Activated naive CD4-positive, alpha-beta T cell treated with anti-CD3 and anti-CD28 coated beads for 36 hours (primary cell): Measurements from ENCODE around the gene RADIL. TPM values are rescaled to one million over a fixed set of nuclear protein-coding genes. Genes with fewer than 3 reads are reported as not detected.

ENCODE experiments used
- CTCF ChIA-PET: fragments of 350-600 bp; sonication (Branson Sonifier 250); formaldehyde crosslinking; loops from one replicate; lab custom pipeline; 2021; ENCODE audit warnings: antibody characterized with exemption; lab: Charles Lee
- DNase-seq: peaks from one replicate; pipeline ENCODE4 v3.0.0-alpha.2; 2020
- H3K27ac Mint-ChIP-seq: one replicate; pipeline ENCODE4 v1.8.0; 2021; ENCODE audit warnings: mild to moderate bottlenecking, mixed read lengths
- H3K27me3 Mint-ChIP-seq: one replicate; pipeline ENCODE4 v1.8.0; 2021; ENCODE audit warnings: low read depth, mixed read lengths
- H3K36me3 Mint-ChIP-seq: one replicate; pipeline ENCODE4 v1.8.0; 2021; ENCODE audit warnings: low read depth, mixed read lengths
- H3K4me1 Mint-ChIP-seq: one replicate; pipeline ENCODE4 v1.8.0; 2021; ENCODE audit warnings: low read depth, mixed read lengths
- H3K4me3 Mint-ChIP-seq: one replicate; pipeline ENCODE4 v1.8.0; 2021; ENCODE audit warnings: mild to moderate bottlenecking, moderate library complexity, mixed read lengths
- H3K9me3 Mint-ChIP-seq: one replicate; pipeline ENCODE4 v1.8.0; 2021; ENCODE audit warnings: mixed read lengths
- intact Hi-C: fragments of 100-400 bp; cut with micrococcal nuclease; formaldehyde crosslinking; loops from one replicate; pipeline ENCODE4 v1.15.1; 2023
- total RNA-seq, 2 experiments: library from RNA; stranded (reverse); gene quantifications; one replicate each; pipeline ENCODE4 v1.2.3, GENCODE V29; 2021

The RADIL gene
- total RNA-seq, 2 experiments from 2014 or later: 0.42 to 0.55 TPM

DNA sequence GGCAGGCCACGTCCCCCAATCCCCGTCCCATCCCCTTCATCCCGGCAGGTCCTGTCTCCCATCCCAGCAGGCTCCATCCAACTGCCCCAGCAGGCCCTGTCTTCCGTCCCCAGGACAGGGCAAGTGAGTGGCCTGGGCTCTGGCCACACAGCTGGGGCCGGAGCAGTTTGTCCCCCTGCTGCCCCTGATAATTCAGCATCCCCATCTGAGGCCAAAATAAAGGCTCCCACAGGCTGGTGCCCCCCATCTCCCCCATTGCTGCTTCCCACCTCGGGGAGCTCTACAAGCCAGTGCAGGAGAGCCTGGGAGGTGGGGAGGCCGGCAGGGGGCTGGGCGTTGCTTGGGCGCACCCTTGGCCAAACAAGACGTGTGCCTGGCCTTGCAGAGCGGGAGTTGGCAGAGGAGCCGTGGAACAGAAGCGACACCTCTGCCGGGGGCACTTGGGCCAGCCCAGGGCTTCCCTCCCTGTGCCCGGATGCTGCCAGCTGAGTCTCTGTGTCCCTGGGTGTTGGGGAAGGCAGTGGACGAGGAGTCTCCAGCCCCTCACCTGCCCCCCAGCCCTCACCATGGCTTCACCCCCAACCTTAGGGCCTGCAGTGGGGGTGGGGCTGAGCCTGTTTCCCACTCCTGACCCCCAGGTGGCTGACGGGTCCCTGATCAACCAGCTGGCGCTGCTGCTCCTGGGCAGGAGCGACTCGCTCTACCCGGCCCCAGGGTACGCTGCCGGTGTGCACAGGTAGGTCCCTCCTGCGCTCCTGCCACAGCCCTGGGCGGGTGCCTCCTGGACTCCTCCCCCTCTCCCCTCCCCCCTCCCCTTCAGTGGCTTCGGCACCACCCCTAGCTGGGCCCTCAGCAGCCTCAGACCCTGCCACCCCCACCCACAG lies 94.1 kb downstream of the RADIL start:
- intact Hi-C loops: loop anchor here (10.0 kb wide), 1 partner anchor 185 kb away; no protein-coding TSS in a partner anchor
- Mint-ChIP-seq H3K27ac (no peak overlapping the region), H3K4me1 (peaks cover 3% of the 10 kb centered on the region), H3K9me3 (no peaks in the 10 kb centered on the region), H3K4me3 (no peak overlapping the region), H3K36me3 (peaks cover 10% of the 10 kb centered on the region), H3K27me3 (no peaks in the 10 kb centered on the region)
- CTCF ChIA-PET: interaction anchor here (0.9 kb wide), 1 partner anchor 9 kb away, joined by 3 read pairs; no protein-coding TSS in a partner anchor
- DNase-seq: no peak

GRCh38 chr7:4788627-4789189 lies 94.8 kb downstream of the RADIL start:
- CTCF ChIA-PET: no interaction called here

DNA sequence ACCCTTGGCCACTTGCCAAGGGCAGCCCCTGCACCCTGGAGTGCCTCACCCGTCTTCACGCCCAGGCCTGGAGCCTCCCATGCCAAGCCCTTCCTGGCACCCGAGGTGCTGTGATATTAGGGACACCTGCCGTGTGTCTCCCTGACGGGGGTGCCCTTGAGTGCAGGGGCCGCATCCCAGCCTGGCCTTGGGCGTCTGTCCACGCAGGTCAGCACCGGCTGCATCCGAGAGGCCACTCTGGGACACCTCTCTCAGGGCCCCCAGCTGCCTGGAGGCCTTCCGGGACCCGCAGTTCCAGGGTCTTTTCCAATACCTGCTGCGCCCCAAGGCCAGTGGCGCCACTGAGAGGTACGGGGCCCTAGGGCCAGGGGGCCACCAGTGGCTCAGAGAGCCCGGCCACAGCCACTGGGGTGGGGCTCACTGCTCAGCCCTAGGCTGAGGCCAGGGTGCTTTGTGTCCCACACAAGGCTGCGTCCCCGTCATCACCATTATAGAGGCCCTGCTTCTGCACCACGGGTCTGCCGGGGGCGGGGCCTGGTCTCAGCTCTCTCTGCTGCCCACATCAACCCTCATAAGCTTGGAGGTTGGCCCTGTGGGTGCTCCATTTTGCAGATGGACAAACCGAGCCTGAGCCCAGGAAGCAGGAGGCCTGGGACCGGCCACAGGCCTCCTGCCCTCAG lies 95.4 kb downstream of the RADIL start:
- intact Hi-C loops: no loop called here
- H3K36me3 Mint-ChIP-seq: peaks cover 10% of the 10 kb centered on the region
- H3K27ac Mint-ChIP-seq: no peak overlapping the region
- DNase-seq: no peak
- H3K9me3 Mint-ChIP-seq: no peaks in the 10 kb centered on the region
- no peak overlapping the region for H3K4me3 Mint-ChIP-seq
- no peaks in the 10 kb centered on the region for H3K27me3 Mint-ChIP-seq
- CTCF ChIA-PET: no interaction called here
- peaks cover 3% of the 10 kb centered on the region for H3K4me1 Mint-ChIP-seq

More at GRCh38 chr7:4788627-4789189, 94.8 kb downstream of the RADIL start:
- no peak for DNase-seq
- intact Hi-C loops: no loop called here
- no peak overlapping the region for H3K27ac Mint-ChIP-seq
- H3K27me3 Mint-ChIP-seq: no peaks in the 10 kb centered on the region
- H3K4me3 Mint-ChIP-seq: no peak overlapping the region
- H3K4me1 Mint-ChIP-seq: peaks cover 3% of the 10 kb centered on the region
- H3K36me3 Mint-ChIP-seq: peaks cover 10% of the 10 kb centered on the region
- no peaks in the 10 kb centered on the region for H3K9me3 Mint-ChIP-seq

GRCh38 chr7:4787541-4787940 lies 96.0 kb downstream of the RADIL start:
- H3K36me3 Mint-ChIP-seq: peaks cover 10% of the 10 kb centered on the region

DNA sequence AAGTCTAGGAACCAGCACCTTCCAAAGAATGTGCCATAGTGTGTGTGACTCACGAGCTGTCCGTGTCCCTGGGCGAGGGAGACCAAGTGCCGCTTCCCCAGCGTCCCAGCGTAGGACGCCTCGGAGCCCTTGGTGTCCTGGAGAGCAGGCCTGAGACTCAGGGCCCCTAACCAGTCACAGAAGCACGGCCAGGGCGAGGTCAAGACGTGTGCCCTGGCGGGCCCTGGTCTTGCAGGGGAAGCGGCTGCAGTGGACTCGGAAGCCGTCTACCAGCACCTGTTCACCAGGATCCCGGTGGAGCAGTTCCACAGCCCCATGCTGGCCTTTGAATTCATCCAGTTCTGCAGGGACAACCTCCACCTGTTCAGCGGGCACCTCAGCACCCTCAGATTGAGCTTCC lies 97.5 kb downstream of the RADIL start:
- H3K36me3 Mint-ChIP-seq: peaks cover 7% of the 10 kb centered on the region
- intact Hi-C loops: no loop called here
- CTCF ChIA-PET: no interaction called here

More at GRCh38 chr7:4787541-4787940, 96.0 kb downstream of the RADIL start:
- intact Hi-C loops: no loop called here
- CTCF ChIA-PET: no interaction called here
- no peak for DNase-seq
- no peak overlapping the region for H3K4me3 Mint-ChIP-seq
- H3K27ac Mint-ChIP-seq: no peak overlapping the region
- no peaks in the 10 kb centered on the region for H3K9me3 Mint-ChIP-seq
- peaks cover 3% of the 10 kb centered on the region for H3K4me1 Mint-ChIP-seq
- H3K27me3 Mint-ChIP-seq: no peaks in the 10 kb centered on the region

DNA sequence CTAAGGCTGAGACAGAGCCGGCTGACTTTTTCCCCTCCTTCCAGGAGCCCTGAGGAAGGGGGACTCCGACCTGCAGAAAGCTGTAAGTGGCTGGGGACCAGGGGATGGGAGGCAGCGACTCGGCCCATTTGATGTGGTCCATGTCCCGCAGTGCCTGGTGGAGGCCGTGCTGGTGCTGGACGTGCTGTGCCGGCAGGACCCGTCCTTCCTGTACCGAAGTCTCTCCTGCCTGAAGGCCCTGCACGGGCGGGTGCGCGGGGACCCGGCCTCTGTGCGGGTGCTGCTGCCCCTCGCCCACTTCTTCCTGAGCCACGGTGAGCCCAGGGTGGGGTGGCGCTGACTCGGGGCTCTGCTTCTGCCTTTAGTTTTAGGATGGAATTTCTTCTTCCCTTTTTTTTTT lies 98.1 kb downstream of the RADIL start:
- CTCF ChIA-PET: no interaction called here
- no peaks in the 10 kb centered on the region for H3K27me3 Mint-ChIP-seq
- no peak overlapping the region for H3K27ac Mint-ChIP-seq
- intact Hi-C loops: no loop called here
- peaks cover 6% of the 10 kb centered on the region for H3K36me3 Mint-ChIP-seq
- no peak for DNase-seq
- H3K4me3 Mint-ChIP-seq: no peak overlapping the region
- no peaks in the 10 kb centered on the region for H3K4me1 Mint-ChIP-seq
- no peaks in the 10 kb centered on the region for H3K9me3 Mint-ChIP-seq

More for the DNA sequence above, 97.5 kb downstream of the RADIL start:
- no peak for DNase-seq
- H3K4me1 Mint-ChIP-seq: no peaks in the 10 kb centered on the region
- H3K27me3 Mint-ChIP-seq: no peaks in the 10 kb centered on the region
- H3K9me3 Mint-ChIP-seq: no peaks in the 10 kb centered on the region
- no peak overlapping the region for H3K27ac Mint-ChIP-seq
- no peak overlapping the region for H3K4me3 Mint-ChIP-seq

- no peak overlapping the region for H3K4me3 Mint-ChIP-seq
- no peaks in the 10 kb centered on the region for H3K9me3 Mint-ChIP-seq
- peaks cover 2% of the 10 kb centered on the region for H3K36me3 Mint-ChIP-seq
- no peak for DNase-seq
- no peaks in the 10 kb centered on the region for H3K4me1 Mint-ChIP-seq
- no peaks in the 10 kb centered on the region for H3K27me3 Mint-ChIP-seq
- CTCF ChIA-PET: no interaction called here
- H3K27ac Mint-ChIP-seq: no peak overlapping the region
- intact Hi-C loops: no loop called here
Observed at GRCh38 chr7:4784799-4785198, 98.7 kb downstream of the RADIL start.

DNA sequence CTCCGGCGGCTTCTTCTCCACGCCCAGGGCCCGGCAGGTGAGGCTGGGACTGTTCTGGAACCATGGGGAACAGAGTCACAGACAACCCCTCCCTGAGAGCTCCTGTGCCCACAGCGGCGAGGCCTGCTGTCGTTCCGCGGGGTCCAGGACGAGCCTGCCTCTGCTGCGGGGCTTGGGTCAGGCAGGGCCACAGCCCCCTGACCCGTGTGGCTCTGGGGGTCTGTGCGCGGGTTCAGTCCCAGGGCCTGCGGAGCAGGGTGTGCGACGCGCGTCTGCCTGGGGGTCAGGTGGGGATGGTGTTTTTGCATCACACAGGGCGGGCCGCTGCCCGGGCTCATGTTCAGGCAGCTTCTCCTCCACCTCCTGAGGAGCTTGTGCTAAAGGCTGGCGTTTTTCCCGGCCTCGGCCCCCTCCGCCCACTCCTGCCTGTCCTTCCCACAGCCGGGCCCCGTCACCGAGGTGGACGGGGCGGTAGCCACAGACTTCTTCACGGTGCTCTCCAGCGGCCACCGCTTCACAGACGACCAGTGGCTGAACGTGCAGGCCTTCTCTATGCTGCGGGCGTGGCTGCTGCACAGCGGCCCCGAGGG lies 99.7 kb downstream of the RADIL start:
- H3K27ac Mint-ChIP-seq: no peak overlapping the region
- H3K4me1 Mint-ChIP-seq: no peaks in the 10 kb centered on the region
- no peak overlapping the region for H3K4me3 Mint-ChIP-seq
- H3K9me3 Mint-ChIP-seq: no peaks in the 10 kb centered on the region
- intact Hi-C loops: no loop called here
- H3K36me3 Mint-ChIP-seq: peaks cover 2% of the 10 kb centered on the region
- no peaks in the 10 kb centered on the region for H3K27me3 Mint-ChIP-seq
- no peak for DNase-seq
- CTCF ChIA-PET: no interaction called here

DNA sequence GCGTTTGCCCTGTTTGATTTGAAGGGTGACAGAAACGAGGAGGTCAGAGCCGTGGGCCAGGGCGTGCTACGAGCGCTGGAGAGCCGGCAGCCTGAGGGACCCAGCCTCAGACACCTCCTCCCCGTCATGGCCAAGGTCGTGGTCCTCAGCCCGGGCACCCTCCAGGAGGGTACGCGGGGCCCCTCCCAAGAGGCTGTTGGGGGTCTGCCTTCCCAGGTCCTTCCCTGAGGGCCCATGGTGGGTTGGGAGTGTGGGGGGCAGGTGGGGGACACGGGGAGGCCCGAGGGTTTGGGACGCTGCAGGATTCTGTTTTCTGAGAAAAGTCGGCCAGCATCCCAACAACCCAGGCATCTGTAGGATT lies 100.2 kb downstream of the RADIL start:
- intact Hi-C loops: no loop called here
- peaks cover 3% of the 10 kb centered on the region for H3K4me1 Mint-ChIP-seq
- no peak overlapping the region for H3K27ac Mint-ChIP-seq
- no peak for DNase-seq
- CTCF ChIA-PET: no interaction called here
- peaks cover 2% of the 10 kb centered on the region for H3K36me3 Mint-ChIP-seq
- no peaks in the 10 kb centered on the region for H3K9me3 Mint-ChIP-seq
- no peak overlapping the region for H3K4me3 Mint-ChIP-seq
- H3K27me3 Mint-ChIP-seq: no peaks in the 10 kb centered on the region

DNA sequence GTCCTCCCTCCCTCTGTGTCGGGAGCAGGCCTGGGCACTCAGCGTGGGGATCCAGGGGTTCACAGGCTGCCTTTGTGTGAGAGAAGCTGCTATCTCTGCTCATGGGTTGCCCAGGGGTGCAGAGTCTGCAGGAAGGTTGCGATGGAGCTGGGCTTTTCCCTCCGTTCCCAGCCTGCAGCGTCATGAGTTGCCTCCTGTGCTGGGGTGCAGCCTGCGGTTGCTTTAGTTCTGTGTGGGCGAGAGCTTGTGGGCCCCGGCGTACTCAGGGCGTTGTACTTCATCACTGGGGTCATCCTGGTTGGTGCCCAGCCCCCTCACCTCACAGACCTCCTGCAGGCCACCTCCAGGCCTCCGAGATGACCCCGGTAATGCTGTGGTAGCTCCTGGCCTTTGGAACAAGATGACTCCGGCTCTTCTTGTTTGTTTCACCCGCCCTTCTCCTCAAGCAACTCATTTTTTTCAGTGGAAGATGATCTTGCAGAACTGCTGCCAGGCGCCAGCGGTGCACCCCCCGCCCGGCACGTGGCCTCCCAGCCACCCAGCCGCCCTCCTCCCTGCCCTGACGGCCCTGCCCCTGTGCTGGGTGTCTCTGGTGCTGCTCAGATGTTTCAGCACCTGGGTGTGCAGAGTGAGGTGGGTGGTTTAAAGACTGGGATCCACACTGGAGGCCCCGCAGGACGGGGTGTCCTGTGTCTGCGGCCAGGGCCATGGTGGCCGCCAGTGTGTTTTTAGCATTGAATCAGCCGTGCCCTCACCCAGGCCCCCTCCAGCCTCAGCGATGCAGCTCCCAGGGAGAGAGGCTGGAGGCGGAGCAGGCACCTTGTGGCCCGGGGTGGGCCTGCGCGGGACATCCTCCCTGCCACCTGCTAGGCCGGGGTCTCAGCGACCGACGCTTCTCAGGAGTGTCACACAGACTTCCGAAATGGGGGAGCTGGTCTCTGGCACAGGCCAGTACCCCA lies 100.9 kb downstream of the RADIL start:
- intact Hi-C loops: no loop called here
- H3K36me3 Mint-ChIP-seq: peaks cover 3% of the 10 kb centered on the region
- no peaks in the 10 kb centered on the region for H3K27me3 Mint-ChIP-seq
- CTCF ChIA-PET: no interaction called here
- H3K9me3 Mint-ChIP-seq: no peaks in the 10 kb centered on the region
- H3K4me1 Mint-ChIP-seq: peaks cover 9% of the 10 kb centered on the region
- DNase-seq: no peak
- H3K27ac Mint-ChIP-seq: no peak overlapping the region
- H3K4me3 Mint-ChIP-seq: no peak overlapping the region

DNA sequence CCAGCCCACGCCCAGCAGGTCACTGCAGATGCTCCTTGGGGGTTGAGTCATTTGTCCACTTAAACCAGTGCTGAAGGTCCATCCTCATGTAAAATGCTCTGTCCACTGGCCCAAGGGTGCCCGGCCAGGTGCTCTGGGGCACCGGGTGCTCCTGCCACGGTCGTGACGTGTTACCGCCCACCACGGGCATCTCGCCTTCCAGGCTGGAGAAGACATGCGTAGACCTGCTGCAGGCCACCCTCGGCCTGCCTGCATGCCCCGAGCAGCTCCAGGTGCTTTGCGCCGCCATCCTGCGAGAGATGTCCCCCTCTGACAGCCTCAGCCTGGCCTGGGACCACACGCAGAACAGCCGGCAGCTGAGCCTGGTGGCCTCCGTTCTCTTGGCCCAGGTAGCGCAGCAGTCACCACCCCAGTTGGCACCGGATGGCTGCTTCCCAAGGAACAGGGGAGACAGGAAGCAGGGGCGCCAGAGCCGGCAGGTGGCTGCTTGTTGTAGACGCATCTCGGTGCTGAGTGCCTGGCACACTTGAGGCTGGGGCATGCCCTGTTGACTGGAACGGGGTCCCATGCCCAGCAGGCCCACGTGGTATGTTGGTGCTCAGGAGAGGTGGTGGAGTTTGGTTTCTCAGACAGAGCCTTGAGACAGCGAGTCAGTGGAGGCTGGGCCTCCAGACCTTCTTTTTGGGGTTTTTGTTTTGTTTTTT lies 102.0 kb downstream of the RADIL start:
- Mint-ChIP-seq H3K27me3 (no peaks in the 10 kb centered on the region), H3K4me3 (no peak overlapping the region), H3K36me3 (peaks cover 5% of the 10 kb centered on the region), H3K27ac (no peak overlapping the region), H3K4me1 (peaks cover 16% of the 10 kb centered on the region), H3K9me3 (no peaks in the 10 kb centered on the region)
- intact Hi-C loops: no loop called here
- CTCF ChIA-PET: interaction anchor here (0.7 kb wide), 1 partner anchor 51 kb away, joined by 3 read pairs; no protein-coding TSS in a partner anchor
- DNase-seq: no peak
